GM21360 (cell line): ENCODE measurements around the gene DDR2.
"Not testable (repeated sequence)": the region's sequence is repeated elsewhere in the genome, so short reads cannot be mapped to it uniquely, and the experiment has no call there.

ENCODE experiments used
- ATAC-seq: cut with Tn5 transposase; IDR thresholded peaks from one replicate; pipeline ENCODE4 v1.9.1; 2021; ENCODE audit warnings: mild to moderate bottlenecking, moderate library complexity; ENCODE audit not compliant: unreplicated experiment

Gene DDR2

GRCh38 chr1:162632217-162632666 is at the start of gene DDR2:
Gene DDR2, plus strand, starts transcription at chr1:162632464. Its CDS starts 86,600 bp downstream, at chr1:162719064.
- no peak for ATAC-seq

DNA sequence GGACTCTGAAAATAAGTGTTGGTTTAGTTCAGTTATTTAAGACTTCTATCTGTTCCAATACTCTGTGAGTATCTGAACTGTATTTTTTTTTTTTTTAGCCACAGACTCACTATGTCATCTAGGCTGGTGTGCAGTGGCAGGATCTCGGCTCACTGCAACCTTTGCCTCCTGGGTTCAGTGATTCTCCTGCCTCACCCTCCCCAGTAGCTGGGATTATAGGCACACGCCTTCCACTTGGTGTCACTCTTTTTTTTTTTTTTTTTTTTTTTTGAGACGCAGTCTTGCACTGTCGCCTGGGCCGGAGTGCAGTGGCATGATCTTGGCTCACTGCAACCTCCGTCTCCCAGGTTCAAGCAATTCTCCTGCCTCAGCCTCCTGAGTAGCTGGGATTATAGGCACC is 49.4 kb upstream of the DDR2 start:
- ATAC-seq: not testable (repeated sequence)

DNA sequence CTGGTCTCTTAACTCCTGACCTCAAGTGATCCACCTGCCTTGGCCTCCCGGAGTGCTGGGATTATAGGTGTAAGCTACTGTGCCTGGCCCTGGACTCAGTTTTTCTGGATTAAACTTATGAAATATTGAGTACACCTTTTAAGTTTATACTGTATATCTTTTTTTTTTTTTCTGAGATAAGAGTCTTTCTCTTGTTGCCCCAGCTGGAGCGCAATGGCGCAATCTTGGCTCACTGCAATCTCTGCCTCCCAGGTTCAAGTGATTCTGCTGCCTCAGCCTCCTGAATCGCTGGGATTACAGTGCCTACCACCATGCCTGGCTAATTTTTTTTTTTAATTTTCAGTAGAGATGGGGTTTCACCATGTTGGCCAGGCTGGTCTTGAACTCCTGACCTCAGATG is 47.2 kb upstream of the DDR2 start:
- not testable (repeated sequence) for ATAC-seq

- no peak for ATAC-seq
Observed at GRCh38 chr1:162587347-162587746, 44.9 kb upstream of the DDR2 start.

DNA sequence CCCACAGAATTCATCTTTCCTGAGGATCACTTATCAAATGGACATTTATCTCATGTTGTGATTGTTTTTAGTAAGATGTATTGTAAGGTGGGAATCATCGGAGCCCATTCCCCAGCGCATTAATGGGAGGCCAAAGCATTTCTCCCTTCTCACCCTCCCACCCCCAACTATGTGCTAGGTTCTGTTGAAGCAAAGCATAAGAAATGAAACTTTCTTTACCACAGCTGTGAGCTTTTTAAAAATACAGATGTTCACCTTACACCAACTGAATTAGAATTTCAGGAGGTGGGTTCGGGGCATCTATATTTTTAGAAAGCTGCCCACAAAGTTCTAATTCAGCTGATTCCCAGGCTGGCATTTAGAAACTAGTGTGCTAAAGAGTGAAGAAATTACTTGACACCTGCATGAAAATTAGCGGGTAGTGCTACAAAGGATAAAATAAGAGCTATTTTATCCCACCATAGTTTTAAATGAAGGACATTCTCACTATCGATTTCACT is 44.5 kb upstream of the DDR2 start:
- ATAC-seq: no peak

DNA sequence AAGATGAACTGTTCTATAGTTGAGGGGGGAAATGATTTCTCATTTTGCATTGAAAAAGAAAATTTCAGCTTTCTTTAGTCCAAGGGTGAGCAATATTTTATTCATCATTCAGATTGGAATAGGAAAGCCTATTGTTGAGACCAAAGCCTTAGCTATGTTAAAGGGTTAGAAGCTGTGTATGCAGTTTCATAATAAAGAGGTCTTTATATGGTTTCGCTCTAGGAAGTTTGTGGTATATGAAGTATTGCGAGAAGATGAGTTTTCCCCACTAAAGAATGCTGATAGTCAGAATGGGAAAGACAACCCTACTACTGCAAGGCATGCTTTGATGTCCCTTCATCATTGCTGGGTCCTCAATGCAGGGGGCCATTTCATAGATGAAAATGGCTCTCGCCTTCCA is 42.2 kb upstream of the DDR2 start:
- no peak for ATAC-seq

DNA sequence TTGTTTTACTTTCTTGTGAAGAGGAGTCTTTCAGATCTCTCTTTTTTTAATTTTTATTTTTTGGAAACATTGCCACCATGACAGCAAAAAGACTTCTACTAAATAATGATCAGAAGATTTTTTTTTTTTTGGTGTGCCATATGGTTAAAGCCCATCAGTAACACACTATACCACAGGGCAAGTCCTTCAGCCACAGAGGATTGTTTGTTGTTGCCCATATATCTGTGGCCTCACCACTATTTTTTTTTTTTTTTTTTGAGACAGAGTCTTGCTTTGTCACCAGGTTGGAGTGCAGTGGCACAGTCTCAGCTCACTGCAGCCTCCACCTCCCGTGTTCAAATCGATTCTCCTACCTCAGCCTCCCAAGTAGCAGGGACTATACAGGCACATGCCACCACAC is 41.6 kb upstream of the DDR2 start:
- no peak for ATAC-seq

- no peak for ATAC-seq
Observed at GRCh38 chr1:162596514-162597170, 35.6 kb upstream of the DDR2 start.

- no peak for ATAC-seq
Observed at GRCh38 chr1:162599451-162599850, 32.8 kb upstream of the DDR2 start.

DNA sequence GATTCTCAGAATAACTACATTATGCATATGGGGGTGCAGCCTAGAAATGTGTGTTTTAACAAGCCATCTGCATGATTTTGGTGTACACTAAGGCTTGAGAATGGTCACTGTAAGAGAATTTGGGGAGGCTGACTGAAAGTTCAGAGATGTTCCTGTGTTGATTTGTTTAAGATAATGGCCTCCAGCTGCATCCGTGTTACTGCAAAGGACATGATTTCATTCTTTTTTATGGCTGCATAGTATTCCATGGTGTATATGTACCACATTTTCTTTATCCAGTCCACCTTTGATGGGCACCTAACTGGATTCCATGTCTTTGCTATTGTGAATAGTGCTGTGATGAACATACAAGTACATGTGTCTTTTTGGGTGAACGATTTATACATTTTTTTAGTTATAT is 29.1 kb upstream of the DDR2 start:
- not testable (repeated sequence) for ATAC-seq

DNA sequence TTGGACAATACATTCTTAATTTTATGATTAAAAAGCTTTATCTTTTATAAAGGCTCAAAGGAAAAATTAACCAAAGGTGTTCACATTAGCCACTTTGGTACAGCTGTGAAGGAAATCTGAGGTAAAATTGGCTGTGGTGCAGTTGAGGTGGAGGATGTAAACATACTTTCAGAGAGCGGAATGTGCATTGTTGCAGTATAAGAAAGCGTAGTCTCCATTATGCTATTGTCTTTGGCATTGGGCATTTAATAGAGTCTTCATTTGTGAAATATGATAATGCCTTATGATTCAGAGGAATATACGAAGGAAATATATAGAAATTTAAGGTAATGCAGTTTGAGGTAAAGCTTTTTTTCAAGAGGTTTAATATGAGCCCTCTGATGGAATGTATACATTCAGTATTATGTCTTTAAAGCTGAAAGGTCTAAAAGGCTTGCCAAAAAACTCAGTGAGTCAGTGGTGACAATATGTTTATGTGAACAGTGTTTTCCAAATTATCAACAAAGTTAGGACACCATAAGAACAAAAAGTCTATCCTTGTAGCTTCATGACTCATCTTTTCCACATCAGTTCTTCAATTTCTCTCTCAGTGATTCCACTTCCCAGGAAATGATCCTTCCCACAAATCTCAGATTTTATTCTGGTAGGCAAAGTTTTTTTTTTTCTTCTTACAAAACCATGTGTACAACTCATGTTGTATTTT is 26.9 kb upstream of the DDR2 start:
- ATAC-seq: no peak

DNA sequence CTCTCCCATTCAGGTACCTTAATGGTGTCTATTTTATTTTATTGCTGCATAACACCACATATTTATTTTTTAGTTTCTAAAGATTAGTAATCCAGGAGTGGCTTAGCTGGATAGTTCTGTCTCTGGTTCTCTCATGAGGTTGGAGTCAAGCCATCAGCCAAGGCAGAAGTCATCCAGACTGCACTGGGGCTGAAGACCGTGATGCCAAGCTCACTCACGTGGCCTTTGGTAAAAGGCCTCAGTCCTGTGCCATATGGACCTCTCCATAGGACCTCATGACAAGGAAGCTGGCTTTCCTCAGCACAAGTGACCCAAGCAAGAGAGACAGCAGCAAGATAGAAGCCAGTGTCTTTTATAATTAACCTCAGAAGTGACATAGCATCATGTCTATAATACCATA is 23.0 kb upstream of the DDR2 start:
- no peak for ATAC-seq

DNA sequence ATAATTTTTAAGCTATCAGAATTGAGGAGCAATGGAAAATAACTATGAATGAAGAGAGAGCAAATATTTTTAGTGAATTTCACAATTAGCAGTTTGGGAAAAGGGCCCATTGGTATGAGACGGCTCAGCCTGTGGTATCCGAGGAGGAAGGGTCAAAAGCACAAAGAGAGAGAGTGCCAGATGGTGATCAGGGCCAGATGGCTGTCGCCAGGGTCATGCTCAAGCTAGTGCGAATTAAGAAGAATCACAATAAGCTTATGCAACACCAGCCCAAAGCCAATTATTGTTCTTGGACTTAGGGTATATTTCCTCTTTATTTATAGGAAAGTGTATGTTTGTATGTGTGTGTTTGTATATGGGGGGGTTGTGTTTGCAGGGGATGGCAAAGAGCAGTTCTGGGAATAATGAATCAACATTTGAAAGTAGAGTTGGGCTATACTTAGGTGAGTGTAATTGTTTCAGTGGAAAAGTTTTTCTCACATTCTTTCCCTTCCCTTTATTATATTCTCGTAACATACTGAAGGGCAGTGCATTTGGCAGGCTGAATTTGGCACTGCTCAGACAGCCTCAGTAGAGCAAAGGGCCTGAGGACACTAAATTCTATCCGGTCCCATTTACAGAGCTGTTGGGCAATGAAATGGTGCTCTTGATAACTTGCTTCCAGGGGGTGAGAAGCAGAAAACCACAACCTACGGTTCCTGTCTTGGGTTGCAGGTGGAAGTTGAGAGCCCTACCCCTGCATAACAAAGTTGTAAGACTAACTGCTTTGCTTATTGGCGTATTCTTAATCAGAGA is 19.5 kb upstream of the DDR2 start:
- ATAC-seq: no peak

GRCh38 chr1:162616848-162617247 is 15.4 kb upstream of the DDR2 start:
- no peak for ATAC-seq

- ATAC-seq: no peak
Observed at GRCh38 chr1:162617513-162617912, 14.8 kb upstream of the DDR2 start.

DNA sequence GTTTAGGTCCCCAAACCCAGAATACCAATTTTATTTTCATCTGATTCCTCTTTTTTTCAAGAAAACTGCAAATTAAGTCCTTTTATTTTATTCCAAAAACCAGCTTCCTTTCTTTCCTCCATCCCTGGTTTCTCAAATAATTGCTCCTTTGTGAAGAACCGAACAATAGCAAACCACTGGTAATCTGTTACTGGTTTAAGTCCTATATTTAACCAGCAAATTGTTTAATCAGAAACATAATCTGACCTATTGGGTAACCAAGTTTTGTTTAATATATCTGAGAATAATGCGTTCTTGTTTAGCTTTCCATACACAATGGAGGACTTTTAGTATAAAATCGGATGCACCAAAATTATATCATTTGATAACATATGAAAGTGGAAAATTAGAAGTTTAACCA is 13.2 kb upstream of the DDR2 start:
- no peak for ATAC-seq

GRCh38 chr1:162621256-162621655 is 11.0 kb upstream of the DDR2 start:
- no peak for ATAC-seq

DNA sequence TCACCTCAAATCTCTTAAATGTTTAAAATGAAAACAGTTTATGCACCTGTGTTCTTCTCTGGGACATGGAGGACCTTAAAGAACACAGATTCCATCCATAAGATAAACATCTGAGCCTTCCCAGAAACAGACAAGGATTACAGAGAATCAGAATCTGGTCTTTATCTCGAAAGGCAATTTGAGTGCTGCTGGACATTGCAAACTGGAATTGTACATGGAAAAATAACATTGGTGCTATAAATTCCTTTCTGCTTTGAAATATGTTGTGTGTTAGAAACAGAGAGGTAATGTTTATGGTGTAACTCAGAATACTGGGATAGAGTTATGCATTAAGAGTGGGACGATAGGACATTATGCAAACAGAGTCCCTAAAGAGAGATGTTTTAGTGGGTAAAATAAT is 6.6 kb upstream of the DDR2 start:
- ATAC-seq: no peak

- ATAC-seq: no peak
Observed at GRCh38 chr1:162626094-162626493, 6.2 kb upstream of the DDR2 start.

GRCh38 chr1:162626761-162627160 is 5.5 kb upstream of the DDR2 start:
- no peak for ATAC-seq

GRCh38 chr1:162627662-162628296 is 4.5 kb upstream of the DDR2 start:
- no peak for ATAC-seq
